Measurements from ENCODE around the gene GPR132.

DNA sequence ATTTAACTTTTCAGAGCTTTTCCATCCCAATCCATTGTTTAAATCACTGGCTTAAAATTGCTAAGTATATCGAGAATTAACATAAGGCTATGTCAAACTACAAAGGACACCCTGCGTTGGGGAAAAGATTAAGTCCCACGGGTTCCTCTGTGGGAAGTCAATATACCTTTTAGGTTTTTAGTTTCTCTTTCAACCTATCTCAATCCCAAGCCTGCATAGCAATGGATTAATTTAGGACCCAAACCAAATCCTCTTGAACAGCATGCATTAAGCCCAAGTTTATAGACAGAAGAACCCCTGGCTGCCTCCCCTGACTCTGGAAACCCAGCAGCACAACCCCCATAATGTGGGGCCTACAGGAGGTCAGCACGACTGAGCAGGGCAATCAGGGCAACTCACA lies 50.6 kb downstream of the GPR132 start:
- TF ChIP-seq NFRKB (IDR thresholded peaks at IDR 0.05) (no peak), FOXK2 (IDR thresholded peaks at IDR 0.05) (no peak), FOXA1 (IDR thresholded peaks at IDR 0.05) (no peak), TARDBP (IDR thresholded peaks at IDR 0.05) (no peak), FOXM1 (IDR thresholded peaks at IDR 0.05; ENCODE audit: borderline replicate concordance) (no peak), SP1 (IDR thresholded peaks at IDR 0.05) (no peak), BHLHE40 (IDR thresholded peaks at IDR 0.05; ENCODE audit: borderline replicate concordance) (no peak), ELF4 (IDR thresholded peaks at IDR 0.05) (no peak), LEF1 (IDR thresholded peaks at IDR 0.05; ENCODE audit: borderline replicate concordance) (no peak), CTBP1 (IDR thresholded peaks at IDR 0.05; ENCODE audit: borderline replicate concordance) (no peak)
- TF ChIP-seq, protein P1, sequence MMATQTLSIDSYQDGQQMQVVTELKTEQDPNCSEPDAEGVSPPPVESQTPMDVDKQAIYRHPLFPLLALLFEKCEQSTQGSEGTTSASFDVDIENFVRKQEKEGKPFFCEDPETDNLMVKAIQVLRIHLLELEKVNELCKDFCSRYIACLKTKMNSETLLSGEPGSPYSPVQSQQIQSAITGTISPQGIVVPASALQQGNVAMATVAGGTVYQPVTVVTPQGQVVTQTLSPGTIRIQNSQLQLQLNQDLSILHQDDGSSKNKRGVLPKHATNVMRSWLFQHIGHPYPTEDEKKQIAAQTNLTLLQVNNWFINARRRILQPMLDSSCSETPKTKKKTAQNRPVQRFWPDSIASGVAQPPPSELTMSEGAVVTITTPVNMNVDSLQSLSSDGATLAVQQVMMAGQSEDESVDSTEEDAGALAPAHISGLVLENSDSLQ (IDR thresholded peaks at IDR 0.05): no peak
